Activated naive CD8-positive, alpha-beta T cell (primary cell): ENCODE data around the gene GLOD4.
"Not testable (repeated sequence)": the region's sequence is repeated elsewhere in the genome, so short reads cannot be mapped to it uniquely, and the experiment has no call there.

ENCODE experiments used
- H3K27ac Mint-ChIP-seq: one replicate; pipeline ENCODE4 v1.8.0; 2021; ENCODE audit warnings: mixed read lengths
- H3K27me3 Mint-ChIP-seq: one replicate; pipeline ENCODE4 v1.8.0; 2021; ENCODE audit warnings: mixed read lengths
- H3K36me3 Mint-ChIP-seq: one replicate; pipeline ENCODE4 v1.8.0; 2021; ENCODE audit warnings: mixed read lengths
- H3K4me1 Mint-ChIP-seq: one replicate; pipeline ENCODE4 v1.8.0; 2021; ENCODE audit warnings: low read depth, mixed read lengths
- H3K4me3 Mint-ChIP-seq: one replicate; pipeline ENCODE4 v1.8.0; 2021; ENCODE audit warnings: mild to moderate bottlenecking, mixed read lengths
- H3K9me3 Mint-ChIP-seq: one replicate; pipeline ENCODE4 v1.8.0; 2021; ENCODE audit warnings: low read depth, mixed read lengths

GLOD4 gene

GRCh38 chr17:794876-795275, 12.8 kb upstream of the GLOD4 start:
- H3K4me1 Mint-ChIP-seq = peaks cover 8% of the 10 kb centered on the region
- peaks cover 3% of the 10 kb centered on the region for H3K36me3 Mint-ChIP-seq
- no peaks in the 10 kb centered on the region for H3K27me3 Mint-ChIP-seq
- H3K4me3 Mint-ChIP-seq = no peak overlapping the region
- H3K9me3 Mint-ChIP-seq = no peaks in the 10 kb centered on the region
- no peak overlapping the region for H3K27ac Mint-ChIP-seq

GRCh38 chr17:792277-792676, 10.2 kb upstream of the GLOD4 start:
- H3K36me3 Mint-ChIP-seq = peaks cover 5% of the 10 kb centered on the region
- no peak overlapping the region for H3K27ac Mint-ChIP-seq
- no peak overlapping the region for H3K4me3 Mint-ChIP-seq
- no peaks in the 10 kb centered on the region for H3K27me3 Mint-ChIP-seq
- peaks cover 8% of the 10 kb centered on the region for H3K4me1 Mint-ChIP-seq
- no peaks in the 10 kb centered on the region for H3K9me3 Mint-ChIP-seq

- Mint-ChIP-seq H3K9me3 (no peaks in the 10 kb centered on the region), H3K36me3 (peaks cover 5% of the 10 kb centered on the region), H3K27me3 (no peaks in the 10 kb centered on the region), H3K4me3 (no peak overlapping the region), H3K4me1 (peaks cover 8% of the 10 kb centered on the region), H3K27ac (no peak overlapping the region)
Observed at GRCh38 chr17:791829-792228, 9.7 kb upstream of the GLOD4 start.

GRCh38 chr17:790874-791247, 8.8 kb upstream of the GLOD4 start:
- not testable (repeated sequence) for H3K4me1 Mint-ChIP-seq, H3K36me3 Mint-ChIP-seq, H3K9me3 Mint-ChIP-seq, H3K27me3 Mint-ChIP-seq, H3K4me3 Mint-ChIP-seq
- peak overlapping the region; percentile 34 for H3K27ac Mint-ChIP-seq

- H3K27me3 Mint-ChIP-seq, H3K36me3 Mint-ChIP-seq, H3K27ac Mint-ChIP-seq, H3K9me3 Mint-ChIP-seq, H3K4me3 Mint-ChIP-seq: not testable (repeated sequence)
- H3K4me1 Mint-ChIP-seq = peaks cover 10% of the 10 kb centered on the region
Observed at GRCh38 chr17:789931-790873, 8.1 kb upstream of the GLOD4 start.

GRCh38 chr17:789160-789840, 7.2 kb upstream of the GLOD4 start:
- Mint-ChIP-seq H3K27me3 (no peaks in the 10 kb centered on the region), H3K4me3 (no peak overlapping the region), H3K36me3 (peaks cover 5% of the 10 kb centered on the region), H3K4me1 (peaks cover 11% of the 10 kb centered on the region), H3K27ac (no peak overlapping the region), H3K9me3 (no peaks in the 10 kb centered on the region)

GRCh38 chr17:788551-788950, 6.5 kb upstream of the GLOD4 start:
- H3K36me3 Mint-ChIP-seq = peaks cover 7% of the 10 kb centered on the region
- no peak overlapping the region for H3K27ac Mint-ChIP-seq
- no peak overlapping the region for H3K4me3 Mint-ChIP-seq
- H3K27me3 Mint-ChIP-seq = no peaks in the 10 kb centered on the region
- no peaks in the 10 kb centered on the region for H3K9me3 Mint-ChIP-seq
- peaks cover 16% of the 10 kb centered on the region for H3K4me1 Mint-ChIP-seq

GRCh38 chr17:787641-788221, 5.7 kb upstream of the GLOD4 start:
- no peaks in the 10 kb centered on the region for H3K27me3 Mint-ChIP-seq
- H3K4me1 Mint-ChIP-seq = peaks cover 24% of the 10 kb centered on the region
- H3K4me3 Mint-ChIP-seq = no peak overlapping the region
- H3K27ac Mint-ChIP-seq = no peak overlapping the region
- peaks cover 7% of the 10 kb centered on the region for H3K36me3 Mint-ChIP-seq
- H3K9me3 Mint-ChIP-seq = no peaks in the 10 kb centered on the region

GRCh38 chr17:785901-786300, 3.8 kb upstream of the GLOD4 start:
- peaks cover 31% of the 10 kb centered on the region for H3K4me1 Mint-ChIP-seq
- not testable (repeated sequence) for H3K27ac Mint-ChIP-seq, H3K9me3 Mint-ChIP-seq, H3K4me3 Mint-ChIP-seq, H3K27me3 Mint-ChIP-seq, H3K36me3 Mint-ChIP-seq

- peak overlapping the region; percentile 97 for H3K4me3 Mint-ChIP-seq
- H3K36me3 Mint-ChIP-seq = peaks cover 2% of the 10 kb centered on the region
- no peaks in the 10 kb centered on the region for H3K27me3 Mint-ChIP-seq
- H3K4me1 Mint-ChIP-seq = peaks cover 35% of the 10 kb centered on the region
- H3K27ac Mint-ChIP-seq = no peak overlapping the region
- H3K9me3 Mint-ChIP-seq = no peaks in the 10 kb centered on the region
Observed at GRCh38 chr17:784143-784542, 2.1 kb upstream of the GLOD4 start.

- peaks cover 5% of the 10 kb centered on the region for H3K36me3 Mint-ChIP-seq
- no peak overlapping the region for H3K27ac Mint-ChIP-seq
- no peaks in the 10 kb centered on the region for H3K9me3 Mint-ChIP-seq
- peaks cover 21% of the 10 kb centered on the region for H3K4me1 Mint-ChIP-seq
- no peak overlapping the region for H3K4me3 Mint-ChIP-seq
- no peaks in the 10 kb centered on the region for H3K27me3 Mint-ChIP-seq
Observed at GRCh38 chr17:778096-778495, 4.0 kb downstream of the GLOD4 start.

- Mint-ChIP-seq H3K27me3 (no peaks in the 10 kb centered on the region), H3K27ac (no peak overlapping the region), H3K4me3 (no peak overlapping the region), H3K36me3 (peaks cover 7% of the 10 kb centered on the region), H3K4me1 (peaks cover 9% of the 10 kb centered on the region), H3K9me3 (no peaks in the 10 kb centered on the region)
Observed at GRCh38 chr17:774313-774584, 7.8 kb downstream of the GLOD4 start.

- no peaks in the 10 kb centered on the region for H3K27me3 Mint-ChIP-seq
- no peak overlapping the region for H3K27ac Mint-ChIP-seq
- no peak overlapping the region for H3K4me3 Mint-ChIP-seq
- H3K9me3 Mint-ChIP-seq = no peaks in the 10 kb centered on the region
- peaks cover 7% of the 10 kb centered on the region for H3K36me3 Mint-ChIP-seq
- peaks cover 9% of the 10 kb centered on the region for H3K4me1 Mint-ChIP-seq
Observed at GRCh38 chr17:773467-774312, 8.4 kb downstream of the GLOD4 start.

GRCh38 chr17:773016-773415, 9.1 kb downstream of the GLOD4 start:
- Mint-ChIP-seq H3K27me3 (no peaks in the 10 kb centered on the region), H3K4me3 (no peak overlapping the region), H3K9me3 (no peaks in the 10 kb centered on the region), H3K27ac (no peak overlapping the region), H3K4me1 (peaks cover 9% of the 10 kb centered on the region), H3K36me3 (peaks cover 7% of the 10 kb centered on the region)

- H3K9me3 Mint-ChIP-seq = no peaks in the 10 kb centered on the region
- H3K4me1 Mint-ChIP-seq = peaks cover 1% of the 10 kb centered on the region
- H3K27me3 Mint-ChIP-seq = no peaks in the 10 kb centered on the region
- H3K4me3 Mint-ChIP-seq = no peak overlapping the region
- H3K27ac Mint-ChIP-seq = peak overlapping the region; percentile 35
- peaks cover 7% of the 10 kb centered on the region for H3K36me3 Mint-ChIP-seq
Observed at GRCh38 chr17:767076-767475, 15.0 kb downstream of the GLOD4 start.
